ENCODE results near the gene MAP4K1.
"Not testable (repeated sequence)": the region's sequence is repeated elsewhere in the genome, so short reads cannot be mapped to it uniquely, and the experiment has no call there.

The MAP4K1 gene

GRCh38 chr19:38569368-38569983, 48.3 kb downstream of the MAP4K1 start:
- no peak for DNase-seq (ENCODE audit: low read depth)

GRCh38 chr19:38565691-38566105, 52.1 kb downstream of the MAP4K1 start:
- DNase-seq (ENCODE audit: low read depth), result no peak

- no peak for DNase-seq (ENCODE audit: low read depth)
These were observed 52.6 kb downstream of the MAP4K1 start for GRCh38 chr19:38564981-38565690.

- no peak for DNase-seq (ENCODE audit: low read depth)
These were observed 54.3 kb downstream of the MAP4K1 start for GRCh38 chr19:38563475-38563874.

GRCh38 chr19:38562096-38562495, 55.7 kb downstream of the MAP4K1 start:
- DNase-seq (ENCODE audit: low read depth), result no peak

GRCh38 chr19:38561658-38562057, 56.1 kb downstream of the MAP4K1 start:
- DNase-seq (ENCODE audit: low read depth), result no peak

GRCh38 chr19:38561053-38561606, 56.6 kb downstream of the MAP4K1 start:
- no peak for DNase-seq (ENCODE audit: low read depth)

- no peak for DNase-seq (ENCODE audit: low read depth)
These were observed 58.0 kb downstream of the MAP4K1 start for GRCh38 chr19:38559428-38560401.

- not testable (repeated sequence) for DNase-seq (ENCODE audit: low read depth)
These were observed 58.8 kb downstream of the MAP4K1 start for GRCh38 chr19:38558933-38559332.

GRCh38 chr19:38557205-38557799, 60.5 kb downstream of the MAP4K1 start:
- no peak for DNase-seq (ENCODE audit: low read depth)

- no peak for DNase-seq (ENCODE audit: low read depth)
These were observed 61.1 kb downstream of the MAP4K1 start for GRCh38 chr19:38556521-38557174.

- DNase-seq (ENCODE audit: low read depth), result no peak
These were observed 62.6 kb downstream of the MAP4K1 start for GRCh38 chr19:38555200-38555599.

GRCh38 chr19:38554676-38555141, 63.0 kb downstream of the MAP4K1 start:
- DNase-seq (ENCODE audit: low read depth), result no peak

- DNase-seq (ENCODE audit: low read depth), result not testable (repeated sequence)
These were observed 64.5 kb downstream of the MAP4K1 start for GRCh38 chr19:38553239-38553638.

GRCh38 chr19:38551450-38551813, 66.3 kb downstream of the MAP4K1 start:
- DNase-seq (ENCODE audit: low read depth), result peak; percentile 26

- DNase-seq (ENCODE audit: low read depth), result no peak
These were observed 67.4 kb downstream of the MAP4K1 start for GRCh38 chr19:38550376-38550775.

- DNase-seq (ENCODE audit: low read depth), result no peak
These were observed 67.8 kb downstream of the MAP4K1 start for GRCh38 chr19:38549942-38550341.

- no peak for DNase-seq (ENCODE audit: low read depth)
These were observed 68.7 kb downstream of the MAP4K1 start for GRCh38 chr19:38549061-38549460.

- DNase-seq (ENCODE audit: low read depth), result no peak
These were observed 70.3 kb downstream of the MAP4K1 start for GRCh38 chr19:38547421-38547820.

- no peak for DNase-seq (ENCODE audit: low read depth)
These were observed 72.2 kb downstream of the MAP4K1 start for GRCh38 chr19:38545596-38545995.
